Measurements from ENCODE around the gene KCNAB2.

GRCh38 chr1:6113745-6114144, 68.1 kb downstream of the KCNAB2 start:
- TF ChIP-seq CTCF (IDR thresholded peaks at IDR 0.05): no peak
- no peak for TF ChIP-seq POLR2AphosphoS5 (IDR thresholded peaks at IDR 0.05)
- no peak for TF ChIP-seq POLR2A (IDR thresholded peaks at IDR 0.05)

Data from breast epithelium (tissue), 3 donors.